RWPE1 (cell line): Measurements from ENCODE around the gene RNF157.

Experiments used
- CTCF ChIA-PET: fragments of 350-600 bp; sonication (Branson Sonifier 250); formaldehyde crosslinking; extraction: SDS; loops from one replicate; lab custom pipeline; 2021; lab: Yijun Ruan, JAX
- POLR2A ChIA-PET: fragments of 400-600 bp; formaldehyde crosslinking; extraction: SDS; loops from one replicate; lab custom pipeline; 2020; ENCODE audit warnings: antibody characterized with exemption; ENCODE audit not compliant: low non-redundant PET; lab: Yijun Ruan, JAX
- DNase-seq: peaks from one replicate; pipeline ENCODE4 v3.0.0; 2012; ENCODE audit warnings: low spot score
- H3K27ac ChIP-seq: fragments of 450-650 bp; 2 replicates; pipeline ENCODE4 v1.5.1; 2017
- TF ChIP-seq, protein P1 (sequence below): fragments of 450-650 bp; conservative IDR thresholded peaks from 2 replicates; pipeline ENCODE4 v1.5.1; 2017; ENCODE audit warnings: low read depth, mild to moderate bottlenecking

The RNF157 gene

DNA sequence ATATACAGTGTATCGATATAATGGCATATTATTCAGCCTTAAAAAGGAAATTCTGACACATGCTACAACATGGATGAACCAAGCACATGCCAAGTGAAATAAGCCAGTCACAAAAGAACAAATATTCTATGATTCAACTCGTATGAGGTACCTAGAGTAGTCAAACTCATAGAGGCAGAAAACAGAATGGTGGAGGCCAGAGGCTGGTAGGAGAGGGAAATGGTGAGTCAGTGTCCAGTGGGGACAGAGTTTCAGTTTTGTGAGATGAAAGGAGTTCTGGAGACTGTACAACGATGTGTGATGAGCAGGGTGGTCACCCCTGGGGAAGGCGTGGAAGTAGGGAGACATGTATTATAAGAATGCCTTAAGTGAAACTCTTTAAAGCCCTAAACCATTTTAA is 39.9 kb downstream of the RNF157 start:
- POLR2A ChIA-PET: no interaction called here

DNA sequence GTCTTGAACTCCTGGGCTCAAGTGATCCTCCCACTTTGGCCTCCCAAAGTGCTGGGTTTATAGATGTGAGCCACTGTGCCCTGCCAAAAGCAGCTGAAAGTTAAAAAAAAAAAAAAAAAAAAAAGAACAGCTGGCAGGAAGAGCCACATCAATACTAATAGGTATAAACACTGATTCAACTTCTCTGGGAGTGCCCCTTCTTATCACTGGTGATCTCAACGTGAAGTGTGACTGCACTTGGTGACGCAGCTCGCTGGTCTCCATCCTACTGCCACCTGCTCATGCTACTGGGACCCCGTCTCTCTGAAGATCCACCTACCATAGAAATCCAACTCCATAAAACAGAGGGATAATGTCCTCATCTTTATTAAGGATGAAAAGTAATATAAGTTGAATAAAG is 40.8 kb downstream of the RNF157 start:
- ChIA-PET CTCF (no interaction called here), POLR2A (interaction anchor here (0.6 kb wide), 1 partner anchor 1998 kb away, joined by 4 read pairs; no protein-coding TSS in a partner anchor)
- H3K27ac ChIP-seq: no peak overlapping the region
- DNase-seq: no peak
- TF ChIP-seq, protein P1, sequence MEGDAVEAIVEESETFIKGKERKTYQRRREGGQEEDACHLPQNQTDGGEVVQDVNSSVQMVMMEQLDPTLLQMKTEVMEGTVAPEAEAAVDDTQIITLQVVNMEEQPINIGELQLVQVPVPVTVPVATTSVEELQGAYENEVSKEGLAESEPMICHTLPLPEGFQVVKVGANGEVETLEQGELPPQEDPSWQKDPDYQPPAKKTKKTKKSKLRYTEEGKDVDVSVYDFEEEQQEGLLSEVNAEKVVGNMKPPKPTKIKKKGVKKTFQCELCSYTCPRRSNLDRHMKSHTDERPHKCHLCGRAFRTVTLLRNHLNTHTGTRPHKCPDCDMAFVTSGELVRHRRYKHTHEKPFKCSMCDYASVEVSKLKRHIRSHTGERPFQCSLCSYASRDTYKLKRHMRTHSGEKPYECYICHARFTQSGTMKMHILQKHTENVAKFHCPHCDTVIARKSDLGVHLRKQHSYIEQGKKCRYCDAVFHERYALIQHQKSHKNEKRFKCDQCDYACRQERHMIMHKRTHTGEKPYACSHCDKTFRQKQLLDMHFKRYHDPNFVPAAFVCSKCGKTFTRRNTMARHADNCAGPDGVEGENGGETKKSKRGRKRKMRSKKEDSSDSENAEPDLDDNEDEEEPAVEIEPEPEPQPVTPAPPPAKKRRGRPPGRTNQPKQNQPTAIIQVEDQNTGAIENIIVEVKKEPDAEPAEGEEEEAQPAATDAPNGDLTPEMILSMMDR: no peak

More for the DNA sequence above, 39.9 kb downstream of the RNF157 start:
- DNase-seq: no peak
- no peak overlapping the region for H3K27ac ChIP-seq
- TF ChIP-seq, protein P1: no peak
- CTCF ChIA-PET: no interaction called here

DNA sequence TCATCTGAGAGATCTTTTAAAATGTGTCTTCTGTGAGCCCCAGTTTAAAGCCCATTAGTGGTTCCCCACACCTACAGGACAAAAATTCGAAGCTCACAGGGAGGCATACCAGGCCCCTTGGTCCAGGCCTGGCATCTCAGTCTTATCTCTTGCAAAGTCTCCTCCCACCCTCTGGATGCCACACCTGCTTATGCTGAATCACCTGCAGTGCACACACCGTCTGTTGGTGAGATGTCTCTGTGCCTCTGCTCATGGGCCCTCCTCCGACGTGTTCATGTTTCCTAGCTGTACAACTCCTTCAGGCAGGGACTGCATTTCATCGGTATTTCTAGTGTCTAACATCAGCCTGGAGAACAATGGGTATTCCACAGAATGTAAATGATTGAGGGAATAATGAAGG is 41.6 kb downstream of the RNF157 start:
- no peak for DNase-seq
- ChIA-PET CTCF (interaction anchor here (0.5 kb wide), 1 partner anchor 172 kb away, joined by 3 read pairs; no protein-coding TSS in a partner anchor), POLR2A (interaction anchor here (0.6 kb wide), 1 partner anchor 1999 kb away, joined by 4 read pairs; no protein-coding TSS in a partner anchor)
- TF ChIP-seq, protein P1: no peak
- H3K27ac ChIP-seq: no peak overlapping the region

DNA sequence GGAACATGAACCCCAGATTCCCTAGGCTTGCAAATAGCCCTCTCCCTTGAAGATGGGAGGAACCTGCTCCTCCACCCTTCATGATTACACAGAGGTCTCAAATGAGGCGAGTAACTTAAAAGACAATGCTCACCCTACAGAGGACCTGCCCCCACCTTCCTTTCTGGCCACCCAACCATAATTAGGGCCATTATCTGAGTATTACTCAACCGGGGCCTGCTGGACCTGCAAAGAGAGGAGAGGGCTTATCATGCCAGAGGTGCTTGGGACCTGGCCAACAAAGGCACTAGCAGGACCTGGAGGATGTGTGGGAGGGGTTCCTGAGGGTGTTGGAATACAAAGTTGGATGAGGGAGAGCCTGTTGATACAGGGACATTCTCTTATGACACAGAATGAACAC is 42.4 kb downstream of the RNF157 start:
- no peak overlapping the region for H3K27ac ChIP-seq
- ChIA-PET POLR2A (no interaction called here), CTCF (no interaction called here)
- no peak for DNase-seq
- TF ChIP-seq, protein P1: no peak

DNA sequence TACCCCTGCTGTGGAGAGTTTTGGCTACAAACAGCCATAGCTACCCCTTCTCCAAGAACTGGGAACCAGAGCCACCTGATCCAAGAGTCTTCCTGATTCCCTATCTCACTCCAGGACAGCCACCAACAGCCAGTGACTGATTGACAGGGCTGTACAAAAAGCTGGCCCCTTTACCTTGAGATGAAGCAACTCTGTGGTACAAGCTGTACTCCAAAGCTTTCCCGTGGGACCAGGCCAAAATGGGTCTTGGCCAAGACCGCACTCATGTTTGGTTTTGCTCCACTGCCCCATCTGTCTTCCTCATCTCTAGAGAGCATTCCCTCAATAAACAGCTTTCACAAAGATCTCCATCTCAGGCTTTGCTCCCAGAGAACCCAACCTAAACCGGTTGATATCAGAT is 43.6 kb downstream of the RNF157 start:
- ChIA-PET POLR2A (no interaction called here), CTCF (interaction anchor here (0.6 to 1.3 kb wide), 3 partner anchors 13 to 83 kb away, joined by 4 to 5 read pairs (median 4); no protein-coding TSS in a partner anchor)
- no peak for DNase-seq
- no peak overlapping the region for H3K27ac ChIP-seq
- TF ChIP-seq, protein P1: no peak

DNA sequence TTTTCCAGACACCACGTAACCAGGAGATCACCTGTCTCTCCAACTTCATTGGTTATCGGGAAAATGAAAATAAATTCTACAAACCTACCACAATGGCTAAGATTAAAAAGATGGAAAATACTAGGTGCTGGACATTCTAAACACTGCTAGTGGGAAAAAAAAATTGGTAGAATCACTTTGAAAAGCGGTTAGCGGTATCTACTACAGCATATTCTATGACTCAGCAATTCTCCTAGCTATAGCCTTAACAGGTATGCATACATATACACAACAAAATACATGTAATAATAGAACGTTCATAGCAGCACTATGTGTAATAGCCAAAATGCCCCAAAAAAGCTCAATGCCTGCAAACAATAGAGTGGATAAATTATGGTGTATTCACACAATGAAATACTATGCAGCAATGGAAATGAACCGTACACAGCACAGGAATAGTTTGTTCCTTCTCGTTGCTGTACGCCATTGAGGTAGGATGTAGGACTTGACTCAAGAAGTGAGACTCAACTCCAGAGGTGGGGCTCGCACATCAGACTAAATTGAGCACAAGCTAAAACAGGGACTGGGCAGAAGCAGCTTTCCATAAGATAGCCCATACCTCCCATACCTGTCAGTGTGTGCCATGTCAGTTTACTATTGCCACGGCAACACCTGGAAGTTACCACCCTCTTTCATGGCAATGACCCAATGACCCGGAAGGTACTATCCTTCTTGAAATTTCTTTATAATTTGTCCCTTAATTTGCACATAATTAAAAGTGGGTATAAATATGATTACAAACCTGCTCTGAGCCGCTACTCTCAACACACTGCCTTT is 44.8 kb downstream of the RNF157 start:
- DNase-seq: no peak
- TF ChIP-seq, protein P1: no peak
- ChIA-PET POLR2A (no interaction called here), CTCF (interaction anchor here (0.6 kb wide), 1 partner anchor 12 kb away, joined by 5 read pairs; no protein-coding TSS in a partner anchor)
- H3K27ac ChIP-seq: no peak overlapping the region
